NB4 (cell line): ENCODE data around the gene SLF2.

Source experiments
- CTCF ChIP-seq: IDR thresholded peaks from one replicate; pipeline ENCODE4 v1.5.1; 2012; ENCODE audit warnings: low read depth, low read length
- MAX ChIP-seq: IDR thresholded peaks from 2 replicates; pipeline ENCODE4 v1.6.1; 2011; ENCODE audit warnings: low read depth, low read length
- POLR2A ChIP-seq: IDR thresholded peaks from 2 replicates; pipeline ENCODE4 v1.6.1; 2011; ENCODE audit warnings: mild to moderate bottlenecking; ENCODE audit not compliant: insufficient read length; ENCODE audit errors: extremely low read depth

DNA sequence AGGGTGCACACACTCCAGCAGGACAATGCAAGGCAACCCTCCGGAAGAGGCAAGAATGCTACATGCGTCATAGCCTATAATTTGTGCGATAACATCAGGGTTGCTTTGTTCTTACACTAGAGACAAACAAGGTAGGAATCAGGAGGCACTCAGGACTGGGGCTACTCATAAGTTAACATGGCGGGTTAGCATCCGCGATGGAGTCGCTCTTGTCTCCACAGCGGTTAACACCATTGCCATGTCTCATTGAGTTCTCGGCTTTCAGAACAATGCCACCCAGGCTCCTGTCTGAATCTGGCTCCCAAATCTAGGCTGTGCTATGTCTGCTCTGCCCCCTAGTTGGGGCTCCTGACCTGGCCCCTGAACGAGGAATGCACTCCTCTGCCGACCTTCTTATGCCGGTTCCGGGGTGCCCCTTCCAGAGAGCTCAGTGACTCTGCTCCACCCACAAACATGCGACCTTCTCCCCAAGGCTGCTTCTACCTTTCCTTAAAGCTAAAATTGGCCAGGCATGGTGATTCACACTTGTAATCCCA, 24.9 kb upstream of the SLF2 start:
- TF ChIP-seq POLR2A (no peak), CTCF (no peak), MAX (no peak)
